B cell (primary cell): ENCODE results near the gene EGLN1. TPM values are rescaled to one million over a fixed set of nuclear protein-coding genes. Genes with fewer than 3 reads are reported as not detected.

Source experiments
- ATAC-seq: fragments of 200-7000 bp; cut with Tn5 transposase; one replicate; pipeline ENCODE4 v1.10.0; 2021; ENCODE audit warnings: low read depth, mild to moderate bottlenecking, moderate number of reproducible peaks, moderate library complexity
- CTCF ChIA-PET: fragments of 350-600 bp; sonication (Branson Sonifier 250); formaldehyde crosslinking; loops from one replicate; lab custom pipeline; 2021; ENCODE audit warnings: antibody characterized with exemption, inconsistent platforms; lab: Charles Lee
- POLR2A ChIA-PET: fragments of 350-600 bp; sonication (Branson Sonifier 250); formaldehyde crosslinking; loops from one replicate; lab custom pipeline; 2021; ENCODE audit warnings: antibody characterized with exemption; lab: Charles Lee
- DNase-seq: peaks from one replicate; pipeline ENCODE4 v3.0.0; 2013
- H2AFZ ChIP-seq: 2 replicates; pipeline ENCODE4 v1.6.1; 2012; ENCODE audit warnings: mild to moderate bottlenecking, low read depth, low read length; ENCODE audit not compliant: insufficient read depth, poor library complexity, severe bottlenecking
- H3K27ac ChIP-seq, 2 donors: 1 replicate in 1 of 2; 2 replicates in 1 of 2; pipeline ENCODE4 v1.5.1; 2012 to 2013; ENCODE audit warnings: low read length in 2 of 2, mild to moderate bottlenecking in 2 of 2, moderate library complexity in 1 of 2
- H3K27me3 ChIP-seq, 4 experiments: fragments of 200-600 bp in 1 of 4; sonication (generic) in 1 of 4; replicated peaks in 1 of 4; 1 replicate in 2 of 4; 2 replicates in 2 of 4; pipeline versions ENCODE4 v1.6.1 to v1.7.0; 2013 to 2016; ENCODE audit warnings: low read length in 3 of 4, mild to moderate bottlenecking in 2 of 4, mixed read lengths in 1 of 4, moderate library complexity in 1 of 4; ENCODE audit not compliant: insufficient read depth in 4 of 4, control insufficient read depth in 3 of 4; ENCODE audit errors: control extremely low read depth in 1 of 4
- H3K36me3 ChIP-seq, 2 experiments: replicated peaks in 1 of 2; 1 replicate in 1 of 2; 2 replicates in 1 of 2; pipeline versions ENCODE4 v1.6.1 to v1.7.1; 2013; ENCODE audit warnings: low read length in 1 of 2; ENCODE audit not compliant: insufficient read depth in 2 of 2, control insufficient read depth in 1 of 2; ENCODE audit errors: control extremely low read depth in 1 of 2, extremely low read depth in 1 of 2
- H3K4me1 ChIP-seq, 2 donors: fragments of 200-600 bp in 1 of 2; sonication (generic) in 1 of 2; 1 replicate in 1 of 2; 2 replicates in 1 of 2; pipeline versions ENCODE4 v1.5.1 to v1.6.1; 2013 to 2017; ENCODE audit warnings: low read length in 2 of 2; ENCODE audit not compliant: control insufficient read depth in 2 of 2, insufficient read depth in 2 of 2
- H3K4me2 ChIP-seq: replicated peaks from 2 replicates; pipeline ENCODE3; 2012; ENCODE audit warnings: mild to moderate bottlenecking, low read depth, low read length; ENCODE audit not compliant: poor library complexity, severe bottlenecking
- H3K4me3 ChIP-seq, 5 experiments: fragments of 200-600 bp in 1 of 5; sonication (generic) in 1 of 5; 1 replicate in 3 of 5; 2 replicates in 2 of 5; pipeline versions ENCODE4 v1.5.1 to v1.7.0; 2011 to 2016; ENCODE audit warnings: low read length in 4 of 5, mild to moderate bottlenecking in 4 of 5, low read depth in 2 of 5, control low read depth in 1 of 5, moderate library complexity in 1 of 5; ENCODE audit not compliant: insufficient read depth in 1 of 5; ENCODE audit errors: control extremely low read depth in 1 of 5, extremely low read depth in 1 of 5
- H3K79me2 ChIP-seq: fragments of 200-600 bp; sonication (generic); one replicate; pipeline ENCODE4 v1.6.0; 2016; ENCODE audit warnings: low read length; ENCODE audit not compliant: control insufficient read depth, insufficient read depth
- H3K9ac ChIP-seq: fragments of 200-600 bp; sonication (generic); 2 replicates; pipeline ENCODE4 v1.6.1; 2017; ENCODE audit warnings: mild to moderate bottlenecking, low read length, moderate library complexity
- H3K9me3 ChIP-seq, 3 donors: one replicate each; pipeline versions ENCODE4 v1.6.1 to v1.7.1; 2013; ENCODE audit warnings: low read length in 2 of 3; ENCODE audit not compliant: control insufficient read depth in 2 of 3, insufficient read depth in 1 of 3; ENCODE audit errors: control extremely low read depth in 1 of 3
- H4K20me1 ChIP-seq: 2 replicates; pipeline ENCODE4 v1.6.0; 2012; ENCODE audit warnings: mild to moderate bottlenecking, low read length; ENCODE audit not compliant: insufficient read depth, control insufficient read depth, poor library complexity, severe bottlenecking
- H3K27ac Mint-ChIP-seq: one replicate; pipeline ENCODE4 v1.8.0; 2021; ENCODE audit warnings: mixed read lengths
- H3K27me3 Mint-ChIP-seq: one replicate; pipeline ENCODE4 v1.8.0; 2021; ENCODE audit warnings: mixed read lengths
- H3K4me1 Mint-ChIP-seq: one replicate; pipeline ENCODE4 v1.8.0; 2021; ENCODE audit warnings: mixed read lengths
- H3K4me3 Mint-ChIP-seq: one replicate; pipeline ENCODE4 v1.8.0; 2021; ENCODE audit warnings: mixed read lengths
- H3K9me3 Mint-ChIP-seq: one replicate; pipeline ENCODE4 v1.8.0; 2022; ENCODE audit warnings: mixed read lengths; ENCODE audit not compliant: insufficient read depth
- CTCF ChIP-seq: fragments of 200-600 bp; IDR thresholded peaks from one replicate; pipeline ENCODE4 v1.8.0; 2022; ENCODE audit warnings: antibody characterized with exemption, mild to moderate bottlenecking
- EZH2 ChIP-seq: IDR thresholded peaks from 2 replicates; pipeline ENCODE4 v1.6.1; 2012; ENCODE audit warnings: borderline replicate concordance, low read depth, mild to moderate bottlenecking, moderate library complexity, low read length; ENCODE audit not compliant: insufficient read depth, poor library complexity, severe bottlenecking
- WGBS: methylation state at CpG from one replicate; pipeline ENCODE4 v1.1.5; 2013; ENCODE audit warnings: missing lambda C conversion rate; ENCODE audit not compliant: insufficient coverage; 5-methylcytosine and 5-hydroxymethylcytosine counted together
- intact Hi-C: fragments of 100-400 bp; cut with micrococcal nuclease; formaldehyde crosslinking; loops from one replicate; pipeline ENCODE4 v1.10.0; 2022
- polyA plus RNA-seq: library from polyadenylated mRNA; depleted of rRNA; stranded (reverse); fragments of >200 nt; gene quantifications from 2 replicates; pipeline ENCODE4 v1.2.3, GENCODE V29; 2012
- total RNA-seq, 2 donors: library from RNA; stranded (reverse); fragments of 120-200 nt in 1 of 2; gene quantifications; 1 replicate in 1 of 2; 2 replicates in 1 of 2; pipeline versions ENCODE4 v1.2.3 to v1.2.4, GENCODE V29; 2013 to 2022

Gene EGLN1
- total and polyA plus RNA-seq, 2 donors (not counting 1 experiment from before 2014, with no cell fraction given), result 7.5 to 18.5 TPM

GRCh38 chr1:231467986-231468385, 45.9 kb upstream of the EGLN1 start:
- no peak overlapping the region for H3K4me3 ChIP-seq
- no peak overlapping the region for H2AFZ ChIP-seq
- no peak overlapping the region for H3K9ac ChIP-seq
- whole genome bisulfite sequencing, result no CpG with 5 or more reads among the region's 1 CpG
- Mint-ChIP-seq H3K27ac (no peak overlapping the region), H3K9me3 (peaks cover 4% of the 10 kb centered on the region), H3K4me3 (no peak overlapping the region), H3K27me3 (peaks cover 14% of the 10 kb centered on the region), H3K4me1 (no peaks in the 10 kb centered on the region)
- no peak overlapping the region for H3K27ac ChIP-seq
- no peaks in the 10 kb centered on the region for H3K36me3 ChIP-seq
- no peaks in the 10 kb centered on the region for H3K4me1 ChIP-seq
- ATAC-seq (no peak), DNase-seq (no peak)
- peaks cover 3 to 7% (median 4%) of the 10 kb centered on the region in 3 donors for H3K9me3 ChIP-seq
- no peak overlapping the region for H3K4me2 ChIP-seq
- H4K20me1 ChIP-seq, result no peaks in the 10 kb centered on the region
- intact Hi-C loops, result no loop called here
- no peak for TF ChIP-seq EZH2
- TF ChIP-seq CTCF, result no peak
- no peaks in the 10 kb centered on the region for H3K79me2 ChIP-seq
- POLR2A ChIA-PET, result no interaction called here
- CTCF ChIA-PET, result no interaction called here
- H3K27me3 ChIP-seq, result peaks cover 0 to 10% (median 3%) of the 10 kb centered on the region in 4 experiments

- CTCF ChIA-PET, result no interaction called here
- no CpG with 5 or more reads among the region's 1 CpG for WGBS
- Histone ChIP-seq H3K4me3 (no peak overlapping the region), H3K9ac (no peak overlapping the region), H3K27ac (no peak overlapping the region), H2AFZ (no peak overlapping the region), H3K9me3 (peaks cover 3 to 4% (median 4%) of the 10 kb centered on the region in 3 donors), H3K79me2 (no peaks in the 10 kb centered on the region), H3K4me2 (no peak overlapping the region), H3K4me1 (no peaks in the 10 kb centered on the region), H3K27me3 (peaks cover 0 to 11% (median 5%) of the 10 kb centered on the region in 4 experiments), H4K20me1 (no peaks in the 10 kb centered on the region), H3K36me3 (no peaks in the 10 kb centered on the region)
- Mint-ChIP-seq H3K4me3 (no peak overlapping the region), H3K27me3 (peaks cover 21% of the 10 kb centered on the region), H3K9me3 (peaks cover 2% of the 10 kb centered on the region), H3K4me1 (no peaks in the 10 kb centered on the region), H3K27ac (no peak overlapping the region)
- no peak for TF ChIP-seq CTCF
- no peak for TF ChIP-seq EZH2
- DNase-seq (no peak), ATAC-seq (no peak)
- intact Hi-C loops, result no loop called here
- POLR2A ChIA-PET, result no interaction called here
These were observed 43.0 kb upstream of the EGLN1 start for GRCh38 chr1:231465051-231465450.
